WTC11 (cell line): Measurements from ENCODE around the gene FANCC. TPM values are rescaled to one million over a fixed set of nuclear protein-coding genes. Genes with fewer than 3 reads are reported as not detected.

Experiments
- CREM ChIP-seq: sonication (generic); formaldehyde crosslinking; IDR thresholded peaks from 2 replicates; pipeline ENCODE4 v1.8.1; 2022; ENCODE audit warnings: mild to moderate bottlenecking, missing genetic modification reagents, moderate library complexity
- NR3C1 ChIP-seq: sonication (generic); formaldehyde crosslinking; conservative IDR thresholded peaks from 2 replicates; pipeline ENCODE4 v1.8.1; 2023; ENCODE audit warnings: low read depth, mild to moderate bottlenecking, missing genetic modification reagents
- SMAD3 ChIP-seq: sonication (generic); formaldehyde crosslinking; IDR thresholded peaks from 2 replicates; pipeline ENCODE4 v1.8.0; 2022; ENCODE audit warnings: missing genetic modification reagents, mild to moderate bottlenecking, borderline replicate concordance
- TEAD1 ChIP-seq: sonication (generic); formaldehyde crosslinking; IDR thresholded peaks from 2 replicates; pipeline ENCODE4 v1.8.0; 2022; ENCODE audit warnings: mild to moderate bottlenecking, missing genetic modification reagents
- ZBTB21 ChIP-seq: sonication (generic); formaldehyde crosslinking; IDR thresholded peaks from 2 replicates; pipeline ENCODE4 v1.8.1; 2023; ENCODE audit warnings: mild to moderate bottlenecking, missing genetic modification reagents, borderline replicate concordance
- ZNF121 ChIP-seq: sonication (generic); formaldehyde crosslinking; IDR thresholded peaks from 2 replicates; pipeline ENCODE4 v1.8.0; 2023; ENCODE audit warnings: missing genetic modification reagents
- total RNA-seq: library from RNA; stranded (reverse); gene quantifications from 3 replicates; pipeline ENCODE4 v1.2.3, GENCODE V29; 2021
- TF ChIP-seq, protein P1 (sequence below): sonication (generic); formaldehyde crosslinking; IDR thresholded peaks from 2 replicates; pipeline ENCODE4 v1.8.0; 2022; ENCODE audit warnings: mild to moderate bottlenecking, missing genetic modification reagents
- TF ChIP-seq, protein P2 (sequence below): sonication (generic); formaldehyde crosslinking; IDR thresholded peaks from 2 replicates; pipeline ENCODE4 v1.8.0; 2022; ENCODE audit warnings: missing genetic modification reagents
- TF ChIP-seq, protein P3 (sequence below): sonication (generic); formaldehyde crosslinking; IDR thresholded peaks from 2 replicates; pipeline ENCODE4 v1.8.1; 2023; ENCODE audit warnings: mild to moderate bottlenecking, missing genetic modification reagents
- TF ChIP-seq, protein P4 (sequence below): fragments of 250-450 bp; sonication (Bioruptor Pico); IDR thresholded peaks from 2 replicates; pipeline ENCODE4 v1.9.0; 2021; ENCODE audit warnings: moderate library complexity, mild to moderate bottlenecking, inconsistent platforms, borderline replicate concordance
- TF ChIP-seq, protein P5 (sequence below): fragments of 200-600 bp; IDR thresholded peaks from 2 replicates; pipeline ENCODE4 v1.8.0; 2022; ENCODE audit warnings: antibody characterized with exemption
- TF ChIP-seq, protein P6 (sequence below): sonication (generic); formaldehyde crosslinking; IDR thresholded peaks from 2 replicates; pipeline ENCODE4 v1.8.1; 2022; ENCODE audit warnings: low read depth, missing genetic modification reagents, borderline replicate concordance
- TF ChIP-seq, protein P7 (sequence below): sonication (generic); formaldehyde crosslinking; IDR thresholded peaks from 2 replicates; pipeline ENCODE4 v1.8.1; 2023; ENCODE audit warnings: mild to moderate bottlenecking, moderate library complexity, missing genetic modification reagents

Gene FANCC
- total RNA-seq, 1 experiment from 2014 or later: 10.9 TPM

DNA sequence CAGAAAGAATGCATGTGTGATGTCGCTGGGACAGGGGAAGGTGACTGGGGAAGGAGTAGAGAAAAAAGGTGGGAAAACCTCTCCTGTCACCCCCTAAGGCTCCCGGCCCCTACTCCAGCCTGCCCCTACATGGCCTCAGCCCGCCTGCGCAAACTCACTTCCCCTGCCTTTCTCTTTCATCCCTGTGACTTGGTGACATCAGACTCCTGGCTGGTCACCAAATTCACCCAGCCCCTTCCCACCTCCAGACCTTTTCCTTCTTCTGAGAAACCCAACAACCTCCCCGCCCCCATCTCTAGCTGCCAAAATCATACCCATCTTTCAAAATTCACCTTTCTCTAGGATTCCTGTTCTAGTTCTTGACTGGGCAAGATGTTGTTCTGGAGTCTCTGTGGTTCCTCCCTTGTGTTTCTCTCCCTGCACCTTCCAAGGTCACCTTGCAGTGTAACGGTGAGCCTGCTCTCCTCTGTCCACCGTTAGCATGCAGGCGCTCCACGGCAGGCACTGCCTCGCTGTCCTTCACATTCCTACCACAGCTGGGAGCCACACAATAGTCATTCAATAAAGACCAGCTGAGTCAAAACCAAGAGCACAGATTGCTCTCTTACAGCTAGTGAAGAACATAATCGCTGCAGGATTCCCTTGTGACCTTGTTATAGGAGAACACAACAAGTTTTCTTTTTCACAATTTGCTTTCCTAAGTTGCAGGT lies 134.5 kb downstream of the FANCC start (continued):
- TF ChIP-seq, protein P1, sequence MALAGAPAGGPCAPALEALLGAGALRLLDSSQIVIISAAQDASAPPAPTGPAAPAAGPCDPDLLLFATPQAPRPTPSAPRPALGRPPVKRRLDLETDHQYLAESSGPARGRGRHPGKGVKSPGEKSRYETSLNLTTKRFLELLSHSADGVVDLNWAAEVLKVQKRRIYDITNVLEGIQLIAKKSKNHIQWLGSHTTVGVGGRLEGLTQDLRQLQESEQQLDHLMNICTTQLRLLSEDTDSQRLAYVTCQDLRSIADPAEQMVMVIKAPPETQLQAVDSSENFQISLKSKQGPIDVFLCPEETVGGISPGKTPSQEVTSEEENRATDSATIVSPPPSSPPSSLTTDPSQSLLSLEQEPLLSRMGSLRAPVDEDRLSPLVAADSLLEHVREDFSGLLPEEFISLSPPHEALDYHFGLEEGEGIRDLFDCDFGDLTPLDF (CRISPR knock-in tag): no peak
- TF ChIP-seq, protein P2, sequence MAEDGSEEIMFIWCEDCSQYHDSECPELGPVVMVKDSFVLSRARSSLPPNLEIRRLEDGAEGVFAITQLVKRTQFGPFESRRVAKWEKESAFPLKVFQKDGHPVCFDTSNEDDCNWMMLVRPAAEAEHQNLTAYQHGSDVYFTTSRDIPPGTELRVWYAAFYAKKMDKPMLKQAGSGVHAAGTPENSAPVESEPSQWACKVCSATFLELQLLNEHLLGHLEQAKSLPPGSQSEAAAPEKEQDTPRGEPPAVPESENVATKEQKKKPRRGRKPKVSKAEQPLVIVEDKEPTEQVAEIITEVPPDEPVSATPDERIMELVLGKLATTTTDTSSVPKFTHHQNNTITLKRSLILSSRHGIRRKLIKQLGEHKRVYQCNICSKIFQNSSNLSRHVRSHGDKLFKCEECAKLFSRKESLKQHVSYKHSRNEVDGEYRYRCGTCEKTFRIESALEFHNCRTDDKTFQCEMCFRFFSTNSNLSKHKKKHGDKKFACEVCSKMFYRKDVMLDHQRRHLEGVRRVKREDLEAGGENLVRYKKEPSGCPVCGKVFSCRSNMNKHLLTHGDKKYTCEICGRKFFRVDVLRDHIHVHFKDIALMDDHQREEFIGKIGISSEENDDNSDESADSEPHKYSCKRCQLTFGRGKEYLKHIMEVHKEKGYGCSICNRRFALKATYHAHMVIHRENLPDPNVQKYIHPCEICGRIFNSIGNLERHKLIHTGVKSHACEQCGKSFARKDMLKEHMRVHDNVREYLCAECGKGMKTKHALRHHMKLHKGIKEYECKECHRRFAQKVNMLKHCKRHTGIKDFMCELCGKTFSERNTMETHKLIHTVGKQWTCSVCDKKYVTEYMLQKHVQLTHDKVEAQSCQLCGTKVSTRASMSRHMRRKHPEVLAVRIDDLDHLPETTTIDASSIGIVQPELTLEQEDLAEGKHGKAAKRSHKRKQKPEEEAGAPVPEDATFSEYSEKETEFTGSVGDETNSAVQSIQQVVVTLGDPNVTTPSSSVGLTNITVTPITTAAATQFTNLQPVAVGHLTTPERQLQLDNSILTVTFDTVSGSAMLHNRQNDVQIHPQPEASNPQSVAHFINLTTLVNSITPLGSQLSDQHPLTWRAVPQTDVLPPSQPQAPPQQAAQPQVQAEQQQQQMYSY: no peak
- TF ChIP-seq ZNF121: no peak
- no peak for TF ChIP-seq ZBTB21 (CRISPR knock-in tag)
- no peak for TF ChIP-seq NR3C1
- TF ChIP-seq TEAD1: peak; percentile 95; the same call in 1 of the 2 replicates
- no peak for TF ChIP-seq CREM
- TF ChIP-seq, protein P3, sequence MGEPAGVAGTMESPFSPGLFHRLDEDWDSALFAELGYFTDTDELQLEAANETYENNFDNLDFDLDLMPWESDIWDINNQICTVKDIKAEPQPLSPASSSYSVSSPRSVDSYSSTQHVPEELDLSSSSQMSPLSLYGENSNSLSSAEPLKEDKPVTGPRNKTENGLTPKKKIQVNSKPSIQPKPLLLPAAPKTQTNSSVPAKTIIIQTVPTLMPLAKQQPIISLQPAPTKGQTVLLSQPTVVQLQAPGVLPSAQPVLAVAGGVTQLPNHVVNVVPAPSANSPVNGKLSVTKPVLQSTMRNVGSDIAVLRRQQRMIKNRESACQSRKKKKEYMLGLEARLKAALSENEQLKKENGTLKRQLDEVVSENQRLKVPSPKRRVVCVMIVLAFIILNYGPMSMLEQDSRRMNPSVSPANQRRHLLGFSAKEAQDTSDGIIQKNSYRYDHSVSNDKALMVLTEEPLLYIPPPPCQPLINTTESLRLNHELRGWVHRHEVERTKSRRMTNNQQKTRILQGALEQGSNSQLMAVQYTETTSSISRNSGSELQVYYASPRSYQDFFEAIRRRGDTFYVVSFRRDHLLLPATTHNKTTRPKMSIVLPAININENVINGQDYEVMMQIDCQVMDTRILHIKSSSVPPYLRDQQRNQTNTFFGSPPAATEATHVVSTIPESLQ (CRISPR knock-in tag): no peak
- TF ChIP-seq, protein P4, sequence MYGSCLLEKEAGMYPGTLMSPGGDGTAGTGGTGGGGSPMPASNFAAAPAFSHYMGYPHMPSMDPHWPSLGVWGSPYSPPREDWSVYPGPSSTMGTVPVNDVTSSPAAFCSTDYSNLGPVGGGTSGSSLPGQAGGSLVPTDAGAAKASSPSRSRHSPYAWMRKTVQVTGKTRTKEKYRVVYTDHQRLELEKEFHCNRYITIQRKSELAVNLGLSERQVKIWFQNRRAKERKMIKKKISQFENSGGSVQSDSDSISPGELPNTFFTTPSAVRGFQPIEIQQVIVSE (CRISPR knock-in tag): no peak
- TF ChIP-seq, protein P5, sequence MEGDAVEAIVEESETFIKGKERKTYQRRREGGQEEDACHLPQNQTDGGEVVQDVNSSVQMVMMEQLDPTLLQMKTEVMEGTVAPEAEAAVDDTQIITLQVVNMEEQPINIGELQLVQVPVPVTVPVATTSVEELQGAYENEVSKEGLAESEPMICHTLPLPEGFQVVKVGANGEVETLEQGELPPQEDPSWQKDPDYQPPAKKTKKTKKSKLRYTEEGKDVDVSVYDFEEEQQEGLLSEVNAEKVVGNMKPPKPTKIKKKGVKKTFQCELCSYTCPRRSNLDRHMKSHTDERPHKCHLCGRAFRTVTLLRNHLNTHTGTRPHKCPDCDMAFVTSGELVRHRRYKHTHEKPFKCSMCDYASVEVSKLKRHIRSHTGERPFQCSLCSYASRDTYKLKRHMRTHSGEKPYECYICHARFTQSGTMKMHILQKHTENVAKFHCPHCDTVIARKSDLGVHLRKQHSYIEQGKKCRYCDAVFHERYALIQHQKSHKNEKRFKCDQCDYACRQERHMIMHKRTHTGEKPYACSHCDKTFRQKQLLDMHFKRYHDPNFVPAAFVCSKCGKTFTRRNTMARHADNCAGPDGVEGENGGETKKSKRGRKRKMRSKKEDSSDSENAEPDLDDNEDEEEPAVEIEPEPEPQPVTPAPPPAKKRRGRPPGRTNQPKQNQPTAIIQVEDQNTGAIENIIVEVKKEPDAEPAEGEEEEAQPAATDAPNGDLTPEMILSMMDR: peak; percentile 14; the same call in 1 of the 2 replicates
- no peak for TF ChIP-seq SMAD3 (CRISPR knock-in tag)
- TF ChIP-seq, protein P6, sequence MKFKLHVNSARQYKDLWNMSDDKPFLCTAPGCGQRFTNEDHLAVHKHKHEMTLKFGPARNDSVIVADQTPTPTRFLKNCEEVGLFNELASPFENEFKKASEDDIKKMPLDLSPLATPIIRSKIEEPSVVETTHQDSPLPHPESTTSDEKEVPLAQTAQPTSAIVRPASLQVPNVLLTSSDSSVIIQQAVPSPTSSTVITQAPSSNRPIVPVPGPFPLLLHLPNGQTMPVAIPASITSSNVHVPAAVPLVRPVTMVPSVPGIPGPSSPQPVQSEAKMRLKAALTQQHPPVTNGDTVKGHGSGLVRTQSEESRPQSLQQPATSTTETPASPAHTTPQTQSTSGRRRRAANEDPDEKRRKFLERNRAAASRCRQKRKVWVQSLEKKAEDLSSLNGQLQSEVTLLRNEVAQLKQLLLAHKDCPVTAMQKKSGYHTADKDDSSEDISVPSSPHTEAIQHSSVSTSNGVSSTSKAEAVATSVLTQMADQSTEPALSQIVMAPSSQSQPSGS (CRISPR knock-in tag): no peak
- TF ChIP-seq, protein P7, sequence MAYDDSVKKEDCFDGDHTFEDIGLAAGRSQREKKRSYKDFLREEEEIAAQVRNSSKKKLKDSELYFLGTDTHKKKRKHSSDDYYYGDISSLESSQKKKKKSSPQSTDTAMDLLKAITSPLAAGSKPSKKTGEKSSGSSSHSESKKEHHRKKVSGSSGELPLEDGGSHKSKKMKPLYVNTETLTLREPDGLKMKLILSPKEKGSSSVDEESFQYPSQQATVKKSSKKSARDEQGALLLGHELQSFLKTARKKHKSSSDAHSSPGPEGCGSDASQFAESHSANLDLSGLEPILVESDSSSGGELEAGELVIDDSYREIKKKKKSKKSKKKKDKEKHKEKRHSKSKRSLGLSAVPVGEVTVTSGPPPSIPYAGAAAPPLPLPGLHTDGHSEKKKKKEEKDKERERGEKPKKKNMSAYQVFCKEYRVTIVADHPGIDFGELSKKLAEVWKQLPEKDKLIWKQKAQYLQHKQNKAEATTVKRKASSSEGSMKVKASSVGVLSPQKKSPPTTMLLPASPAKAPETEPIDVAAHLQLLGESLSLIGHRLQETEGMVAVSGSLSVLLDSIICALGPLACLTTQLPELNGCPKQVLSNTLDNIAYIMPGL (CRISPR knock-in tag): no peak
